K562 (cell line): ENCODE measurements around the gene ENDOD1. TPM values are rescaled to one million over a fixed set of nuclear protein-coding genes. Genes with fewer than 3 reads are reported as not detected.

ENCODE experiments used
- ATAC-seq: fragments of 200-7000 bp; cut with Tn5 transposase; 3 replicates; pipeline ENCODE4 v1.9.1; 2020; ENCODE audit warnings: moderate library complexity
- BruUV-seq: library from RNA; stranded (reverse); fragments of 400-500 nt; replicated peaks from 2 replicates; lab custom pipeline; 2021; lab: Mats Ljungman, UMichigan
- CTCF ChIA-PET: fragments of 300-600 bp; formaldehyde crosslinking; extraction: SDS; loops from one replicate; lab custom pipeline; 2021; ENCODE audit warnings: low intra/inter-chr PET ratio; lab: Yijun Ruan, JAX
- POLR2A ChIA-PET: fragments of 300-600, 350-650 bp; sonication (Branson Sonifier 250); formaldehyde crosslinking; extraction: SDS; loops from one replicate; lab custom pipeline; 2021; ENCODE audit warnings: antibody characterized with exemption, inconsistent platforms; lab: Yijun Ruan, JAX
- DNase-seq, 4 experiments: peaks; one replicate each; pipeline versions ENCODE4 v3.0.0 to v3.0.0-alpha.2; 2011 to 2018; ENCODE audit warnings: low spot score in 3 of 4, mixed read lengths in 3 of 4; ENCODE audit errors: extremely low read depth in 1 of 4
- FAIRE-seq: peaks from 2 replicates; lab custom pipeline; 2011; peaks lifted over from hg19 to GRCh38; lab: Jason Lieb, UNC
- H2AFZ ChIP-seq: 2 replicates; pipeline ENCODE4 v1.6.0; 2011; ENCODE audit warnings: low read depth, low read length, control low read depth, inconsistent platforms
- H3K27ac ChIP-seq: fragments of 200-600 bp; 3 replicates; pipeline ENCODE4 v1.8.0; 2011; ENCODE audit warnings: low read depth, mild to moderate bottlenecking, control low read depth, inconsistent platforms, low read length, moderate library complexity, mixed read lengths; ENCODE audit errors: extremely low read depth
- H3K27me3 ChIP-seq, 2 experiments: fragments of 300-600 bp in 1 of 2; 2 replicates in 1 of 2; 3 replicates in 1 of 2; pipeline versions ENCODE4 v1.6.0 to v1.8.0; 2011; ENCODE audit warnings: inconsistent platforms in 2 of 2, low read length in 2 of 2, mild to moderate bottlenecking in 1 of 2, mixed read lengths in 1 of 2, moderate library complexity in 1 of 2; ENCODE audit not compliant: control insufficient read depth in 2 of 2, insufficient read depth in 2 of 2
- H3K36me3 ChIP-seq: fragments of 300-600 bp; 3 replicates; pipeline ENCODE4 v1.8.0; 2011; ENCODE audit warnings: mild to moderate bottlenecking, low read length, inconsistent platforms; ENCODE audit not compliant: control insufficient read depth, insufficient read depth
- H3K4me1 ChIP-seq, 2 experiments: fragments of 200-600 bp in 1 of 2; replicated peaks in 1 of 2; 2 replicates in 1 of 2; 3 replicates in 1 of 2; pipeline versions ENCODE4 v1.5.1 to v1.8.0; 2011; ENCODE audit warnings: inconsistent platforms in 2 of 2, low read length in 2 of 2, mild to moderate bottlenecking in 1 of 2, mixed read lengths in 1 of 2, moderate library complexity in 1 of 2; ENCODE audit not compliant: control insufficient read depth in 2 of 2, insufficient read depth in 2 of 2
- H3K4me2 ChIP-seq: 2 replicates; pipeline ENCODE4 v1.6.1; 2011; ENCODE audit warnings: low read length, control low read depth, inconsistent platforms, mixed read lengths; ENCODE audit not compliant: insufficient read depth
- H3K4me3 ChIP-seq: fragments of 200-600 bp; sonication (generic), shearing (Covaris generic); 2 replicates; pipeline ENCODE4 v1.5.1; 2016; ENCODE audit warnings: control low read depth, inconsistent platforms
- H3K79me2 ChIP-seq: fragments of 200-600 bp; 3 replicates; pipeline ENCODE4 v1.8.0; 2011; ENCODE audit warnings: low read length, inconsistent platforms; ENCODE audit not compliant: control insufficient read depth, insufficient read depth
- H3K9ac ChIP-seq, 2 experiments: 2 replicates each; pipeline versions ENCODE4 v1.6.0 to v1.6.1; 2011; ENCODE audit warnings: low read depth in 2 of 2, low read length in 2 of 2, control low read depth in 1 of 2, inconsistent platforms in 1 of 2, mild to moderate bottlenecking in 1 of 2, mixed read lengths in 1 of 2; ENCODE audit not compliant: insufficient read depth in 1 of 2
- H3K9me1 ChIP-seq: one replicate; pipeline ENCODE4 v1.6.0; 2011; ENCODE audit warnings: inconsistent platforms, mild to moderate bottlenecking, low read length, moderate library complexity; ENCODE audit not compliant: control insufficient read depth, insufficient read depth
- H3K9me3 ChIP-seq: replicated peaks from 2 replicates; pipeline ENCODE4 v1.5.1; 2011; ENCODE audit warnings: low read depth, low read length, inconsistent platforms; ENCODE audit not compliant: control insufficient read depth, insufficient read depth
- H4K20me1 ChIP-seq: replicated peaks from 2 replicates; pipeline ENCODE4 v1.6.1; 2011; ENCODE audit warnings: low read length, inconsistent platforms, mixed read lengths; ENCODE audit not compliant: control insufficient read depth, insufficient read depth
- GTF2E2 ChIP-seq: fragments of 200-800 bp; sonication (Bioruptor generic); IDR thresholded peaks from 2 replicates; pipeline ENCODE4 v1.6.1; 2016; ENCODE audit warnings: missing genetic modification characterization, missing compliant biosample characterization
- HDAC2 ChIP-seq: fragments of 450-650 bp; IDR thresholded peaks from 2 replicates; pipeline ENCODE4 v1.6.1; 2016; ENCODE audit warnings: mild to moderate bottlenecking
- MAFK ChIP-seq: IDR thresholded peaks from 2 replicates; pipeline ENCODE4 v1.6.1; 2011; ENCODE audit warnings: low read length, improper control_type of control experiment
- NR1H2 ChIP-seq: sonication (generic); formaldehyde crosslinking; IDR thresholded peaks from 2 replicates; pipeline ENCODE4 v1.4.0; 2020; ENCODE audit warnings: mild to moderate bottlenecking, missing genetic modification reagents
- SPI1 ChIP-seq: IDR thresholded peaks from 2 replicates; pipeline ENCODE4 v1.6.1; 2011; ENCODE audit warnings: low read depth, low read length, control low read depth, borderline replicate concordance
- TRIM28 ChIP-seq: fragments of 450-650 bp; IDR thresholded peaks from 2 replicates; pipeline ENCODE4 v1.6.1; 2017
- ZKSCAN1 ChIP-seq: fragments of 150-350 bp; IDR thresholded peaks from 2 replicates; pipeline ENCODE4 v1.6.1; 2016; ENCODE audit warnings: low read depth, low read length
- ZNF197 ChIP-seq: fragments of 200-800 bp; sonication (Bioruptor generic); IDR thresholded peaks from 2 replicates; pipeline ENCODE4 v1.6.1; 2016; ENCODE audit warnings: low read depth, missing genetic modification characterization, missing compliant biosample characterization
- ZNF507 ChIP-seq: conservative IDR thresholded peaks from 2 replicates; pipeline ENCODE4 v1.6.1; 2017; ENCODE audit warnings: missing genetic modification characterization, missing compliant biosample characterization
- WGBS: fragments of 100-300 bp; shearing (Covaris generic); methylation state at CpG from one replicate; pipeline ENCODE4 v1.1.6; 2016; ENCODE audit warnings: low coverage, mixed read lengths; ENCODE audit not compliant: insufficient coverage; ENCODE audit errors: missing lambda C conversion rate; 5-methylcytosine and 5-hydroxymethylcytosine counted together
- in situ Hi-C: fragments of 300-500 bp; cut with MboI; formaldehyde crosslinking; loops from 4 replicates; pipeline ENCODE4 v1.15.0; 2018; ENCODE audit warnings: inconsistent platforms, mixed read lengths
- intact Hi-C: fragments of 100-400 bp; cut with micrococcal nuclease; formaldehyde crosslinking; loops from 2 replicates; pipeline ENCODE4 v1.14.2; 2022
- polyA plus RNA-seq, 8 experiments: library from polyadenylated mRNA; depleted of rRNA in 4 of 8; stranded (reverse) in 5 of 8; unstranded in 3 of 8; fragments of >200 nt; fragmentation: Nextera tagmentation in 2 of 8; fragmentation: Illumina TruSeq in 1 of 8; extraction: Ambion mirVana in 2 of 8; extraction: Trizol in 1 of 8; gene quantifications; 2 replicates each; pipeline versions ENCODE4 v1.2.1 to v1.2.3, GENCODE V29; 2011 to 2014; ENCODE audit warnings: inconsistent platforms in 1 of 8, missing spikeins in 1 of 8
- total RNA-seq, 7 experiments: library from RNA; depleted of rRNA in 6 of 7; stranded (reverse); fragments of >200 nt in 6 of 7; fragmentation: Illumina TruSeq in 2 of 7; extraction: Trizol in 2 of 7; gene quantifications; 2 replicates each; pipeline versions ENCODE4 v1.2.1 to v1.2.3, GENCODE V29; 2011 to 2021; ENCODE audit warnings: low replicate concordance in 1 of 7
- TF ChIP-seq, protein P1 (sequence below): fragments of 450-650 bp; formaldehyde crosslinking; IDR thresholded peaks from 2 replicates; pipeline ENCODE4 v1.4.0; 2020; ENCODE audit warnings: mild to moderate bottlenecking, moderate library complexity

Gene ENDOD1
- total and polyA plus RNA-seq, 9 of the 15 experiments (the other 6 are each of a cell fraction or from before 2014, with no cell fraction given), result 4.2 to 11.8 (median 9.3) TPM

DNA sequence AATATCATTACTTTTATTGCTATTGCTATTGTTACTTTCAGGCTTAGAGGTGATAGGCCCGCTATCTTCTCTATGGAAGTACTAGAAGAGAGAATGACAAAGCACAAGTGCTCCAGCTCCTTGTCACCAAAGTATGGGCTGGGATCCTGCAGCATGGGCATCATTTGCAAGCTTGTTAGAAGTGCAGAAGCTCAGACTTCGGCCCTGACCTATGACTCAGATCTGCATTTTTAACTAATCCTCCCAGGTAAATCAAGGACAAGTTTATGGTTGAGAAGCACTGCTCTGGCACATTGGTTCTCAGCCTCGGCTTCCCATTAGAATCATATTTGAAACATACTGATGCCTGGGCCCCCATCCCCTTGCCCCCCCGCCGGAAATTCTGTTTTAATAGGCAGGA, 8.6 kb upstream of the ENDOD1 start:
- 50% methylated on average over 5 of the region's 5 CpGs for WGBS
- Histone ChIP-seq H3K4me2 (no peak overlapping the region), H3K9me1 (no peaks in the 10 kb centered on the region)
- DNase-seq (no peak), ATAC-seq (no peak)
- POLR2A ChIA-PET, result interaction anchor here (1.1 to 7.0 kb wide), 4 partner anchors 8 to 13 kb away, joined by 3 to 33 read pairs (median 8); no protein-coding TSS in a partner anchor
- intact Hi-C loops, result no loop called here
- no peak for TF ChIP-seq SPI1
- TF ChIP-seq TRIM28, result no peak
- TF ChIP-seq HDAC2, result no peak
- no peak for TF ChIP-seq ZNF507 (tag)
- TF ChIP-seq, all 486 proteins: peak for 0
- FAIRE-seq, result no peak
- in situ Hi-C loops, result no loop called here
- Histone ChIP-seq H3K4me3 (no peak overlapping the region), H3K36me3 (no peaks in the 10 kb centered on the region), H3K79me2 (no peaks in the 10 kb centered on the region), H3K9ac (no peak overlapping the region), H3K4me1 (peaks cover 0 to 16% of the 10 kb centered on the region in 2 experiments; a peak in 3 of 5 replicates), H3K9me3 (no peaks in the 10 kb centered on the region), H3K27me3 (no peaks in the 10 kb centered on the region), H3K27ac (no peak overlapping the region), H2AFZ (peak overlapping the region; percentile 68), H4K20me1 (no peaks in the 10 kb centered on the region)
- no TSS peak for BruUV-seq
- CTCF ChIA-PET, result no interaction called here

DNA sequence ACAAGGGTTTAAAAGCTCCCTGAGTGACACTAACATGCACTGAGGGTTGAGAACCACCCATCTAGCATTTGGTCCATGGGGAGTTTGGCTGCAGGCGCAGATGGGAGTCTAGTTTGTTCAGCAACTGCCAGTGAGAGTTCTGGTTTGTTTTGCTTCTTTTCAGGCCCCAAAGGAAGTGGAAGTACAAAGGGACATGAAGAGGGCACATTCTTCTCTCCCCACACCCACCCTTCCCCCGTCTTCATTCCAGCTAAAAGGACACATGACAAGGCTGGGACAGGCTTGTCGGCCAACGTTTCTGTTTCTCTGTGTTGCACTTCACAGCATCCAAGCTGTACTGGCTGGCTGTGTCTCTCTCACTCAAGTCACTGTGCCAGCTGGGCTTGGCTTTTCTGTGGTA, 8.2 kb upstream of the ENDOD1 start:
- Histone ChIP-seq H3K36me3 (no peaks in the 10 kb centered on the region), H3K9me3 (no peaks in the 10 kb centered on the region), H3K9me1 (no peaks in the 10 kb centered on the region), H3K9ac (no peak overlapping the region), H3K79me2 (no peaks in the 10 kb centered on the region), H4K20me1 (no peaks in the 10 kb centered on the region), H3K27me3 (no peaks in the 10 kb centered on the region), H3K4me2 (no peak overlapping the region), H3K4me1 (peaks cover 0 to 14% of the 10 kb centered on the region in 2 experiments; a peak in 3 of 5 replicates), H3K27ac (no peak overlapping the region), H3K4me3 (no peak overlapping the region), H2AFZ (peak overlapping the region; percentile 68)
- intact Hi-C loops, result no loop called here
- no peak for DNase-seq
- 38% methylated on average over 4 of the region's 4 CpGs for WGBS
- BruUV-seq, result no TSS peak
- ATAC-seq, result no peak; the same call in 2 of the 3 replicates
- no peak for FAIRE-seq
- ChIA-PET CTCF (no interaction called here), POLR2A (interaction anchor here (1.1 to 7.0 kb wide), 4 partner anchors 9 to 13 kb away, joined by 3 to 33 read pairs (median 4); no protein-coding TSS in a partner anchor)
- TF ChIP-seq NR1H2 (CRISPR knock-in tag) (no peak), ZKSCAN1 (no peak), GTF2E2 (tag) (no peak), ZNF197 (CRISPR knock-in tag) (no peak), MAFK (no peak)
- TF ChIP-seq, protein P1, sequence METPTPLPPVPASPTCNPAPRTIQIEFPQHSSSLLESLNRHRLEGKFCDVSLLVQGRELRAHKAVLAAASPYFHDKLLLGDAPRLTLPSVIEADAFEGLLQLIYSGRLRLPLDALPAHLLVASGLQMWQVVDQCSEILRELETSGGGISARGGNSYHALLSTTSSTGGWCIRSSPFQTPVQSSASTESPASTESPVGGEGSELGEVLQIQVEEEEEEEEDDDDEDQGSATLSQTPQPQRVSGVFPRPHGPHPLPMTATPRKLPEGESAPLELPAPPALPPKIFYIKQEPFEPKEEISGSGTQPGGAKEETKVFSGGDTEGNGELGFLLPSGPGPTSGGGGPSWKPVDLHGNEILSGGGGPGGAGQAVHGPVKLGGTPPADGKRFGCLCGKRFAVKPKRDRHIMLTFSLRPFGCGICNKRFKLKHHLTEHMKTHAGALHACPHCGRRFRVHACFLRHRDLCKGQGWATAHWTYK (CRISPR knock-in tag), result no peak
- in situ Hi-C loops, result no loop called here
